HG02763 (cell line): ENCODE data around the gene APCDD1L.
"Not testable (repeated sequence)": the region's sequence is repeated elsewhere in the genome, so short reads cannot be mapped to it uniquely, and the experiment has no call there.

Experiments used
- ATAC-seq: cut with Tn5 transposase; IDR thresholded peaks from one replicate; pipeline ENCODE4 v1.9.1; 2021; ENCODE audit warnings: mild to moderate bottlenecking, moderate library complexity; ENCODE audit not compliant: unreplicated experiment

The APCDD1L gene

GRCh38 chr20:58420798-58421496 is 94.3 kb downstream of the APCDD1L start:
- no peak for ATAC-seq

GRCh38 chr20:58418949-58419748 is 96.0 kb downstream of the APCDD1L start:
- no peak for ATAC-seq

GRCh38 chr20:58417438-58417837 is 97.8 kb downstream of the APCDD1L start:
- ATAC-seq = no peak

- ATAC-seq = no peak
Observed at GRCh38 chr20:58416835-58417234, 98.4 kb downstream of the APCDD1L start.

- ATAC-seq = no peak
Observed at GRCh38 chr20:58416057-58416456, 99.1 kb downstream of the APCDD1L start.

GRCh38 chr20:58414786-58415185 is 100.4 kb downstream of the APCDD1L start:
- ATAC-seq = not testable (repeated sequence)

- ATAC-seq = not testable (repeated sequence)
Observed at GRCh38 chr20:58414216-58414615, 101.0 kb downstream of the APCDD1L start.
